ENCODE measurements around the gene GPALPP1.

- no peak for TF ChIP-seq CTCF (IDR thresholded peaks at IDR 0.05)
- no peak for TF ChIP-seq POLR2A (IDR thresholded peaks at IDR 0.05)
Observed at GRCh38 chr13:45004096-45004495, 14.8 kb downstream of the GPALPP1 start.
